Epithelial cell of esophagus (primary cell): ENCODE results near the gene TGM2.

Source experiments
- DNase-seq: peaks from one replicate; pipeline ENCODE4 v3.0.0; 2010; ENCODE audit warnings: low read depth
- H3K4me3 ChIP-seq: 2 replicates; pipeline ENCODE4 v1.5.1; 2011; ENCODE audit warnings: mild to moderate bottlenecking, low read length, control low read depth
- TF ChIP-seq, protein P1 (sequence below): IDR thresholded peaks from 2 replicates; pipeline ENCODE4 v1.5.1; 2011; ENCODE audit warnings: low read depth, mild to moderate bottlenecking, low read length, control low read depth, inconsistent platforms; ENCODE audit not compliant: insufficient read depth; ENCODE audit errors: missing control alignments

The TGM2 gene

DNA sequence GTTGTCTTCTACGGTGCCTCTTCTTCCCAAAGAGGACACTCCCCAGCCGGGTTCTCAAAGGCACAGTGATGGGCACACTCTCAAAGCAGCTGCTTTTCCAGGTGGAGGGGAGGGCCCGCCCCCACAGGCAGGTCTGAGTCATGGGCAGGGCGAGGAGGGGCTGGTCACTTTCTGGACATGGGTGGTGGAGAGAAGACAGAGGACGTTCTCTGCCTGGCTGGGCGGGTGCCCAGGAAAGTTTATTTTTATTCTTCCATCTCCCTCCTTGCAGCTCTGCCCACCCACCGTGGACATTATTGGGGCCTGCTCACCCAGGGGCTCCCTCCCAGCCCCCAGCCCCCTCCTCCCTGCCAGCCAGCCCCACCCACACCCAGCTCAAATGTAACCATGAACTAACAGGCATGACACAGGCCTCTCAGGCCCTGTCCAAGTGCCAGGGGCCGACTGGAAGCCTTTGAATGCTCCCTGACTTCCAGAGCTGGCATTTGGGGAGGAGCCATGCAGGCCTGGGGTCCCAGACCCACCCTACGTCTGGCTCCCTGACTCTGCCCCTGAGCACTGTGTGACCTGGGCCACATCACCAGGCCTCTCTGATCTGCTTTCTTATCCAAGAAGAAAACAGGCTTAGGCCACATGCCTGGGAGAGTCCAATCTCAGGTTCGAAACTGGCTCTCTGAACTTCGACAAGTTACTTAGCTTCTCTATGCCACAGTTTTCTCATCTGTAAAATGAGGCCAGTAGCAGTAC lies 8.0 kb downstream of the TGM2 start:
- H3K4me3 ChIP-seq = no peak overlapping the region
- TF ChIP-seq, protein P1, sequence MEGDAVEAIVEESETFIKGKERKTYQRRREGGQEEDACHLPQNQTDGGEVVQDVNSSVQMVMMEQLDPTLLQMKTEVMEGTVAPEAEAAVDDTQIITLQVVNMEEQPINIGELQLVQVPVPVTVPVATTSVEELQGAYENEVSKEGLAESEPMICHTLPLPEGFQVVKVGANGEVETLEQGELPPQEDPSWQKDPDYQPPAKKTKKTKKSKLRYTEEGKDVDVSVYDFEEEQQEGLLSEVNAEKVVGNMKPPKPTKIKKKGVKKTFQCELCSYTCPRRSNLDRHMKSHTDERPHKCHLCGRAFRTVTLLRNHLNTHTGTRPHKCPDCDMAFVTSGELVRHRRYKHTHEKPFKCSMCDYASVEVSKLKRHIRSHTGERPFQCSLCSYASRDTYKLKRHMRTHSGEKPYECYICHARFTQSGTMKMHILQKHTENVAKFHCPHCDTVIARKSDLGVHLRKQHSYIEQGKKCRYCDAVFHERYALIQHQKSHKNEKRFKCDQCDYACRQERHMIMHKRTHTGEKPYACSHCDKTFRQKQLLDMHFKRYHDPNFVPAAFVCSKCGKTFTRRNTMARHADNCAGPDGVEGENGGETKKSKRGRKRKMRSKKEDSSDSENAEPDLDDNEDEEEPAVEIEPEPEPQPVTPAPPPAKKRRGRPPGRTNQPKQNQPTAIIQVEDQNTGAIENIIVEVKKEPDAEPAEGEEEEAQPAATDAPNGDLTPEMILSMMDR = no peak
- no peak for DNase-seq

DNA sequence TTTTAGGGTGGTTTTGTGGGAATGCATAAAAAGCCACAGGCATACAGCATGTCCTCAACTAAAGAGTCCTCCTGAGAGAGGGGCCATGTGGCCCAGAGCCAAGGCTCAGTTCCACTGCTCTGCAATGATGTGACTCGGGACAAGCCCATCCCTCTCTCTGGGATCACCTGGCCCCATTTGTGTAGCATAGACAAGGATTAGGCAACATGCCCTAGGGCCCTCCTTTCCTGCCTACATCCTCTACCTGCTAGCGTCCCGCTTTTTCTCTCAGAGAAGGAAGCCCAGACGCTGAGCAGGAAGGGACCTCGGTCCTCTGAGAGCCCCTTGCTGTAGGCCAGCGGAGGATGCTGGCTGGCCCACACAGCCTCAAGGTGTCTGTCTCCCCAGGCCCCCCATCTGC lies 8.8 kb downstream of the TGM2 start:
- TF ChIP-seq, protein P1 = no peak
- no peak overlapping the region for H3K4me3 ChIP-seq
- DNase-seq = peak; percentile 48

- TF ChIP-seq, protein P1 = no peak
- no peak overlapping the region for H3K4me3 ChIP-seq
- DNase-seq = no peak
These were observed 9.3 kb downstream of the TGM2 start for GRCh38 chr20:38155811-38156210.

DNA sequence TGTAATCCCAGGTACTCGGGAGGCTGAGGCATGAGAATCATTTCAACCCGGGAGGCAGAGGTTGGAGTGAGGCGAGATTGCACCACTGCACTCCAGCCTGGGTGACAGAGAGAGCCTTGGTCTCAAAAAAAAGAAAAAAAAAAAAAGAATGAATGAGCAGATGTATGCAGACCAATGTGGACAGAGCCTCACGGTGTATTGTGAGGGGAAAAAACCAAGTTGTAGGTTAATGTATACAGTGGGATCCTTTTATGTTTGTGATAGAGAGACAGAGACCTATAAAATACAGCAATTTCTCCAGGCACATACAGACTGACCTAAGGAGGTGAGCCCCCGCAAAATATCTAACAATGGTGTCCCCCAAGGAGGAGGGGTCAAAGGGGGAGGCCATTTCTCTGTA lies 11.7 kb downstream of the TGM2 start:
- H3K4me3 ChIP-seq = no peak overlapping the region
- TF ChIP-seq, protein P1 = no peak
- DNase-seq = no peak

GRCh38 chr20:38152621-38153221 lies 12.3 kb downstream of the TGM2 start:
- TF ChIP-seq, protein P1 = no peak
- DNase-seq = peak; percentile 30
- H3K4me3 ChIP-seq = no peak overlapping the region

DNA sequence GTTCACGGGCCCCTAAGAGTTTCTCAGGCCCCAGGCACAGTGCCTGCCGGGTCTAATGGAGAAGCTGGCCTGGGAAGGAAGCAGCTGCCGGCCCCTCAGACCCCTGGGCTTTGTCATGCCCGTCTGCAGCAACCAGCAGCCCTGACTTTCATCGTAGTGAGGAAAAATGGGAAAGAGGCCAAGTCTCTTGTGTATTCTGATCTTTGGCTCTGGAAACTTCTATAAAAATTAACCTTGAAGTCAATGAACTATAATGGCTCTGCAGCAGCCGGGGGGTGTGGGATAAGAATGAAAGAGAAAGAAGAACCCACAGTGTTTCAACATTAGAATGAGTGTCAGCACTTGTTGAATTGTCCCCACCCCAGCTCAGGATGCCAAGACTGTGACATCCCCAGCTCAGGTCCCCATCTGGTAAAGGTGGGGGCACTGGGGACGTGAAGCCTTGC lies 12.9 kb downstream of the TGM2 start:
- no peak overlapping the region for H3K4me3 ChIP-seq
- no peak for DNase-seq
- TF ChIP-seq, protein P1 = no peak
